ENCODE data around the gene USB1.

The USB1 gene

DNA sequence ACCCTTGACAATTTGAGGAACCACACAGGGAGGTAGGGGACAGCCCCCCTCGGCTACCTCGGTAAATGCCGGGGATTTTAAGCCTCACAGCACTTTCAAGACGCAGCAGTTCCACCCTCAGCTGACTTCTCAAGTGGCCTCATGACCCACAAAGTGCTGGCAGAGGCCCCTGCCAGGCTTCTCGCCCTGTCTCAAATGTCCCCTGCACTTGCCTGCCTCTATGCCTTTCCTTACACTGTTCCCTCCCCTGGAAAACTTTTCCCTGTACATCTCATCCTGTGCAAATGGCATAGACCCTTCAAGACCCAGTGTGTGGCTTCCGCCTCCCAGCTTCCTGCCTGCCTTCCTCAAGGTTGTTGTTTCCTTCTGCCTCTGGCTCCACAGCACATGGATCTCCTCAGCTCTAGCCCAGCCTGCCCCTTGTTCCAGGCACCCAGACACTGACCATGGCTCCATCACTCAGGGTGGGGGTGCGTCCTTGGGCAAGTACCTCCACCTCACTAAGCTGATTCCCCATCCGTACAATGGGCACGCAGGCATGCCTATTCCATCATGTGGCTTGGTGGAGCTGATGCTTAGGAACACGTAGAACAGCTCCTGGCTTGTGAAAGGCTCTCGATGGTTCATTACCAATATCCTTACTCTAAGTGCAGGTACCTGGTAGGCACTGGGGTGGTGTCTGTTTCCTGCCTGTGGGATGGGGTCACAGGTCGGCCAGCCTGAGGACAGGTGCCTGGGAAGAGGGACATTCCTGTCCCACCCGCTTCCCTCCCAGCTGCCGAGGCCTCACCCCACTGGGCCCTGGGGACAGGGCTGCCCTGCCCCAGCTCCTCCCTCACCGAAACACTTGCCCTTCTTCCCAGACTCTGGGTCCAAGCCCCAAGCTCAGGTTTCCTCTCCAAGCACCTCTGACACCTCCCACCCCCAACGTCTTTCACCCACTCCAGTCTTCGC is 48.3 kb downstream of the USB1 start:
- no peak for DNase-seq

DNA sequence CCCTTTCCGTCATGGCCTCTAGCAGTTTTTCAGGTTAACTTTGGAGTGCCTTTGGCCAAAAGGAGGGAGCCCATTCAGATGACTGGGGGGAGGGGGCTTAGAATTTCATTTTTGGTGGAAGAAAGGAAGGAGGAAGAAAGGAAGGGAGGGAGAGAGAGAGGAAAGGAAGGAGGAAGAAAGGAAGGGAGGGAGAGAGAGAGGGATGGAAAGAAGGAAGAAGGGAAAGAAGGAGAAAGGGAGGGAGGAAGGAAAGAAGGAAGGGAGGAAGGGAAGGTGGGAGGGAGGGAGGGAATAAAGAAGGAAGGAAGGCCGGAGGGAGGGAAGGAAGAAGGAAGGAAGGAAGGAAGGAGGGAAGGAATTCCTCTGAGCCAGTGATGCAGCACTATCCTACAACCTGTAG is 50.1 kb downstream of the USB1 start:
- no peak for DNase-seq

DNA sequence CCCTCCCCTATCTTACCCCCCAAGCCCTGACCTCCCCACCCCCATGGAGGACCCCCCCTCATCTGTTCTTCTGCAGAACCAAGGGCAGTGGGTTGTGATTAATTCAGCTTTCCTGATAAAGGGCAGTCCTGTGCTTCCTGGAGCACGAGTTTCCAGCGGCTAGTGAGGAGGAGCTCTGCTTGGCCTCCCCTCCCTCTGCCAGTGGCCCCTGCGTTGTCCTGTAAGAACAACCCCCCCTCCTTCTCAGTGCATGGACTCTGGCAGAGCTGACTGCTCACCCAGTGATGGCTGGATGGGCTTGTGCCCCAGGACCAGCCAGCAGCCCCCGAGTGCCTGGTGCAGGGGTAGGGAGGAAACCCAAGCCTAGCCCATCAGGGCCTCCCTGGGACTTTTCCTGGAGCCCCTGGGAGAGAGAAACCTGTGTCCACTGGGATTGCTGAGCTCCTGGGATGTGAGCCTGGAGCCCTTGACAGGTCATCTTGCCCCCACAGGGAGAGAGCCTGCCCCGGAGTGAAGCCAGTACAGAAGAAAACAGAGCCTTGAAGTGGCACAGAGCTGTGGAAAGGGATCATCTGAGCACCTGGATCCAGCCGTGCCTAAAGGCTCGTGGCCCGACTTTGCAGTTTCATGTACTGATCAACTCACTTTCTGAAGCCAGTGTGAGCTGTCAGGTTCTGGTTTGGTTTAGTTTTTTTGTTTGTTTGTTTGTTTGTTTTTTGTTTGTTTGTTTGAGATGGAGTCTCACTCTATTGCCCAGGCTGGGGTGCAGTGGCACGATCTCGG is 50.8 kb downstream of the USB1 start:
- no peak for DNase-seq

DNA sequence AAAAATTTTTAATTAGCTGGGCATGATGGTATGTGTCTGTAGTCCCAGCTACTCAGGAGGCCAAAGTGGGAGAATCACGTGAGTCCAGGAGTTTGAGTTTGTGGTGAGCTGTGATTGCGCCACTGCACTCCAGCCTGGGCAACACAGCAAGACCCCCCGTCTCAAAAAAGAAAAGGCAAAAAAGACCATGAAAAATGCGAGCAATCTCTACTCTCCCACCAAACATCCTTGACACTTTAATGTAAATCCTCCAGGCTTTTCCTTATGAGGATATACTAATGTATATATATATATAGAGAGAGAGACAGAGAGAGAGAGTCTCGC is 52.4 kb downstream of the USB1 start:
- DNase-seq: no peak

GRCh38 chr16:58054289-58054688 is 53.1 kb downstream of the USB1 start:
- DNase-seq: no peak

GRCh38 chr16:58056580-58056979 is 55.4 kb downstream of the USB1 start:
- no peak for DNase-seq

- no peak for DNase-seq
Measured at GRCh38 chr16:58057121-58057520, 55.9 kb downstream of the USB1 start.

DNA sequence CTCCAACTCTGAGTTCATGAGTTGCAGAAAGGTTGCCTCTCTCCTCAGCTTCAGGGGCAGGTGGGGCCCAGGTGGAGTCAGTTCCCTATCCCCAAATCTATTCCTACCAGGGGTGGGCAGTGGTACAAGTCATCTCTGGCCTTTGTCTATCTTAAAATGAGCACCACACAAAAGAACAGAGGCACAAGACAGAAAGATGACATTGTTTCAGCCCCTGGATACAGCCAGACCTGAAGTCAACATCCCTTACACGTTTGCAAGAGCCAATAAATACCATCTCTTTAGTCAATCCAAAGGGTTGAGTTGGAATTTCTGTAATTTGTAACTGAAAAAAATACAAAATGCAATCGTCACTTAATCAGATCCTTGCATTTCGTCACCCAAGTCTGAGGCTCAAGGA is 56.6 kb downstream of the USB1 start:
- no peak for DNase-seq

DNA sequence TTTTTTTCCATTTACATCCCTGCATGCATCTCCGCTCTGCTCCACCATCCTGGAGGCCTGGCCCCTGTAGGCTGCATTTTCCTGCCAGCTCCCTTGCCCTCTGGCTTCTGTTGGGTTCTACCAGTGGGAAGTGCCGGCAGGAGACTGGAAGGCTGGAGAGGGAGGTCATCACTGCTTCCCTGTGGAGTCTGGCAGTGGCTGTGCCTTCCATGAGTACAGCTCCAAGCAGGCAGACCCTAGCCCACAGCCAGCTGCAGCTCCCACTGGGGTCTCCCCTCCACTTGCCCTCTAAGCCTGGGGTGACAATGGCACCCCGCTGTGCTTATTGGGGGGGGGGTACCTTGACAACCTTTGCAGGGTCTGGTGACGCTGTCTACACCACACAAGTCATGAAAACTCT is 61.6 kb downstream of the USB1 start:
- DNase-seq: no peak

DNA sequence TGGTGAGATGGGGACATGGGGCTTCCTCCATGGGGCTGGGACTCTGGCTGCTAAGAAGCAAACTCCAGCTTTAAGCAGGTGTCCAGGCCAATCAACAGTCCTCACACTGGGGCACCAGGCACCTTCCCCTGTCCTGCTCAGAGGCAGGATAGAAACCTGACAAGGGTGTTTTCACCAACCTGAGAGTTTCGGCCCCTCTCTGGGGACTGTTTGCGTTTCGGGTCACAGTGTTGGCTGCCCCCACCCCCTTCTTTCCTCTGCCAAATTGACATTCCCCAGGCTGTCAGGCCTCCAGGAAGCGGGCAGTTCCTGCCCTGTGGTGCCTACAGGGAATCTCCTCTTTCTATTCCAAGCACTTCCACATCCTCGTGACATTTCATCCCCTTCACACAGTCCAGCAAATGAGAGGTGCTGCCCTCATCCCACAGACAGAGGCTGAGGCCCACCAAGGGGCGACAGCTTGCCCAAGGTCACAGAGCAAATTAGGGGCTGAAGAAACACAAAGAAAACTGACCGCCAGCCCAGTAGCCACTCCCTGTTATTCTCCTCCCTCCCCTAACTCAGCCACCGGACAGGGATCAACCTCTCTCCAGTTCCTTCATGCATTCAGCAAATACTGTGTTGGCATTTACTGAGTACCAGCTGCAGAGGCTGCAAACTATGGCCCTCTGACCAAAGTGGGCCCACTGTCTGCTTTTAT is 62.3 kb downstream of the USB1 start:
- DNase-seq: no peak

- no peak for DNase-seq
Measured at GRCh38 chr16:58070585-58070984, 69.4 kb downstream of the USB1 start.

Data from NCI-H1694 (cell line).